ENCODE measurements around the gene CFTR.

CFTR gene

GRCh38 chr7:117675497-117676435 is 195.9 kb downstream of the CFTR start:
- H3K4me1 ChIP-seq (ENCODE audit: insufficient read depth, low read length), result peaks cover 27% of the 10 kb centered on the region
- no peak overlapping the region for H3K4me3 ChIP-seq (ENCODE audit: low read depth in 1 of 2, low read length in 2 of 2)
- peak overlapping the region; percentile 42; the same call in 1 of the 2 replicates for H2AFZ ChIP-seq (ENCODE audit: low read depth, low read length)
- no peaks in the 10 kb centered on the region for H3K27me3 ChIP-seq (ENCODE audit: insufficient read depth, low read length, poor library complexity)
- H3K9me3 ChIP-seq (ENCODE audit: insufficient read depth, low read length, severe bottlenecking), result peaks cover 2% of the 10 kb centered on the region
- no peak overlapping the region for H3K4me2 ChIP-seq (ENCODE audit: insufficient read depth, low read length)
- no peaks in the 10 kb centered on the region for H4K20me1 ChIP-seq (ENCODE audit: insufficient read depth, low read length)
- ATAC-seq (ENCODE audit: insufficient read depth, low read depth) (no peak; the same call in 2 of the 3 replicates), DNase-seq (no peak)
- H3K9ac ChIP-seq (ENCODE audit: low read depth, low read length), result no peak overlapping the region
- H3K36me3 ChIP-seq (ENCODE audit: insufficient read depth, low read length), result no peaks in the 10 kb centered on the region
- no peaks in the 10 kb centered on the region for H3K79me2 ChIP-seq (ENCODE audit: insufficient read depth, low read length)
- no peak overlapping the region for H3K27ac ChIP-seq (ENCODE audit: low read length)
- TF ChIP-seq CTCF (IDR thresholded peaks at IDR 0.05; ENCODE audit: borderline replicate concordance, extremely low read depth, low read length, poor library complexity, severe bottlenecking) (no peak), EZH2 (IDR thresholded peaks at IDR 0.05; ENCODE audit: borderline replicate concordance, low read depth, low read length, severe bottlenecking) (no peak)

- H3K4me3 ChIP-seq (ENCODE audit: low read depth in 1 of 2, low read length in 2 of 2), result no peak overlapping the region
- no peak overlapping the region for H3K27ac ChIP-seq (ENCODE audit: low read length)
- H3K4me1 ChIP-seq (ENCODE audit: insufficient read depth, low read length), result peaks cover 19% of the 10 kb centered on the region
- no peak overlapping the region for H3K9ac ChIP-seq (ENCODE audit: low read depth, low read length)
- H3K4me2 ChIP-seq (ENCODE audit: insufficient read depth, low read length), result no peak overlapping the region
- no peak overlapping the region for H2AFZ ChIP-seq (ENCODE audit: low read depth, low read length)
- DNase-seq (no peak), ATAC-seq (ENCODE audit: insufficient read depth, low read depth) (no peak)
- no peaks in the 10 kb centered on the region for H4K20me1 ChIP-seq (ENCODE audit: insufficient read depth, low read length)
- TF ChIP-seq CTCF (IDR thresholded peaks at IDR 0.05; ENCODE audit: borderline replicate concordance, extremely low read depth, low read length, poor library complexity, severe bottlenecking) (no peak), EZH2 (IDR thresholded peaks at IDR 0.05; ENCODE audit: borderline replicate concordance, low read depth, low read length, severe bottlenecking) (no peak)
- no peaks in the 10 kb centered on the region for H3K27me3 ChIP-seq (ENCODE audit: insufficient read depth, low read length, poor library complexity)
- no peaks in the 10 kb centered on the region for H3K9me3 ChIP-seq (ENCODE audit: insufficient read depth, low read length, severe bottlenecking)
- no peaks in the 10 kb centered on the region for H3K36me3 ChIP-seq (ENCODE audit: insufficient read depth, low read length)
- no peaks in the 10 kb centered on the region for H3K79me2 ChIP-seq (ENCODE audit: insufficient read depth, low read length)
These were observed 199.3 kb downstream of the CFTR start for GRCh38 chr7:117679120-117679519.

GRCh38 chr7:117682681-117683385 is 203.0 kb downstream of the CFTR start:
- no peak for TF ChIP-seq EZH2 (IDR thresholded peaks at IDR 0.05; ENCODE audit: borderline replicate concordance, low read depth, low read length, severe bottlenecking)
- no peak for TF ChIP-seq CTCF (IDR thresholded peaks at IDR 0.05; ENCODE audit: borderline replicate concordance, extremely low read depth, low read length, poor library complexity, severe bottlenecking)
- Histone ChIP-seq H3K4me3 (ENCODE audit: low read depth in 1 of 2, low read length in 2 of 2) (no peak overlapping the region), H2AFZ (ENCODE audit: low read depth, low read length) (no peak overlapping the region), H4K20me1 (ENCODE audit: insufficient read depth, low read length) (no peaks in the 10 kb centered on the region), H3K27me3 (ENCODE audit: insufficient read depth, low read length, poor library complexity) (no peaks in the 10 kb centered on the region), H3K9me3 (ENCODE audit: insufficient read depth, low read length, severe bottlenecking) (no peaks in the 10 kb centered on the region), H3K4me1 (ENCODE audit: insufficient read depth, low read length) (peaks cover 11% of the 10 kb centered on the region), H3K27ac (ENCODE audit: low read length) (no peak overlapping the region), H3K4me2 (ENCODE audit: insufficient read depth, low read length) (no peak overlapping the region), H3K36me3 (ENCODE audit: insufficient read depth, low read length) (no peaks in the 10 kb centered on the region), H3K79me2 (ENCODE audit: insufficient read depth, low read length) (no peaks in the 10 kb centered on the region), H3K9ac (ENCODE audit: low read depth, low read length) (no peak overlapping the region)
- no peak for ATAC-seq (ENCODE audit: insufficient read depth, low read depth)
- DNase-seq, result no peak

All from DND-41 (cell line).